Caco-2 (cell line): ENCODE results near the gene TRIM75. TPM values are rescaled to one million over a fixed set of nuclear protein-coding genes. Genes with fewer than 3 reads are reported as not detected.

Source experiments
- BruUV-seq: library from RNA; stranded (reverse); fragments of 400-500 nt; replicated peaks from 2 replicates; lab custom pipeline; 2021; lab: Mats Ljungman, UMichigan
- CTCF ChIA-PET: fragments of 300-600 bp; sonication (Branson Sonifier 250); formaldehyde crosslinking; loops from one replicate; lab custom pipeline; 2022; ENCODE audit warnings: antibody characterized with exemption; lab: Charles Lee
- POLR2A ChIA-PET: fragments of 300-600 bp; sonication (Branson Sonifier 250); formaldehyde crosslinking; loops from one replicate; lab custom pipeline; 2022; ENCODE audit warnings: antibody characterized with exemption; lab: Charles Lee
- DNase-seq, 2 experiments: peaks; one replicate each; pipeline versions ENCODE4 v3.0.0 to v3.0.0-alpha.2; 2020 to 2022
- H3K27me3 ChIP-seq: replicated peaks from 2 replicates; pipeline ENCODE4 v1.6.0; 2011; ENCODE audit warnings: low read length; ENCODE audit not compliant: control insufficient read depth, insufficient read depth
- H3K36me3 ChIP-seq: 2 replicates; pipeline ENCODE4 v1.5.1; 2011; ENCODE audit warnings: low read length; ENCODE audit not compliant: control insufficient read depth, insufficient read depth
- H3K4me1 ChIP-seq: fragments of 250-450 bp; sonication (Bioruptor Pico); 2 replicates; pipeline ENCODE4 v1.5.1; 2020; ENCODE audit warnings: mild to moderate bottlenecking
- H3K4me3 ChIP-seq: 2 replicates; pipeline ENCODE4 v1.5.1; 2011; ENCODE audit warnings: low read depth, mild to moderate bottlenecking, control low read depth, low read length
- H3K9me3 ChIP-seq: fragments of 250-450 bp; sonication (Bioruptor Pico); 2 replicates; pipeline ENCODE4 v1.5.1; 2020; ENCODE audit warnings: mild to moderate bottlenecking, moderate library complexity
- H3K27ac Mint-ChIP-seq: one replicate; pipeline ENCODE4 v1.8.0; 2022; ENCODE audit warnings: mixed read lengths; ENCODE audit not compliant: unreplicated experiment
- H3K27me3 Mint-ChIP-seq: one replicate; pipeline ENCODE4 v1.8.0; 2022; ENCODE audit warnings: mixed read lengths; ENCODE audit not compliant: insufficient read depth, unreplicated experiment
- H3K36me3 Mint-ChIP-seq: one replicate; pipeline ENCODE4 v1.8.0; 2022; ENCODE audit warnings: mild to moderate bottlenecking, mixed read lengths; ENCODE audit not compliant: insufficient read depth, unreplicated experiment
- H3K4me1 Mint-ChIP-seq: one replicate; pipeline ENCODE4 v1.8.0; 2022; ENCODE audit warnings: low read depth, mixed read lengths; ENCODE audit not compliant: unreplicated experiment
- H3K4me3 Mint-ChIP-seq: one replicate; pipeline ENCODE4 v1.8.0; 2022; ENCODE audit warnings: mild to moderate bottlenecking, moderate library complexity, mixed read lengths; ENCODE audit not compliant: unreplicated experiment
- H3K9me3 Mint-ChIP-seq: one replicate; pipeline ENCODE4 v1.8.0; 2022; ENCODE audit warnings: mixed read lengths; ENCODE audit not compliant: unreplicated experiment
- intact Hi-C: fragments of 100-400 bp; cut with micrococcal nuclease; formaldehyde crosslinking; loops from one replicate; pipeline ENCODE4 v1.10.0; 2022; ENCODE audit not compliant: unreplicated experiment
- total RNA-seq: library from RNA; stranded (reverse); gene quantifications from 2 replicates; pipeline ENCODE4 v1.2.3, GENCODE V29; 2022
- TF ChIP-seq, protein P1 (sequence below), 2 experiments: fragments of 200-600 bp in 1 of 2; IDR thresholded peaks; 1 replicate in 1 of 2; 2 replicates in 1 of 2; pipeline versions ENCODE4 v1.5.1 to v1.8.0; 2011 to 2022; ENCODE audit warnings: antibody characterized with exemption in 1 of 2, control low read depth in 1 of 2, inconsistent platforms in 1 of 2, low read depth in 1 of 2, low read length in 1 of 2, mild to moderate bottlenecking in 1 of 2, moderate library complexity in 1 of 2; ENCODE audit not compliant: insufficient read depth in 1 of 2, severe bottlenecking in 1 of 2, unreplicated experiment in 1 of 2

TRIM75 gene
- total RNA-seq, 1 experiment from 2014 or later: not detected

DNA sequence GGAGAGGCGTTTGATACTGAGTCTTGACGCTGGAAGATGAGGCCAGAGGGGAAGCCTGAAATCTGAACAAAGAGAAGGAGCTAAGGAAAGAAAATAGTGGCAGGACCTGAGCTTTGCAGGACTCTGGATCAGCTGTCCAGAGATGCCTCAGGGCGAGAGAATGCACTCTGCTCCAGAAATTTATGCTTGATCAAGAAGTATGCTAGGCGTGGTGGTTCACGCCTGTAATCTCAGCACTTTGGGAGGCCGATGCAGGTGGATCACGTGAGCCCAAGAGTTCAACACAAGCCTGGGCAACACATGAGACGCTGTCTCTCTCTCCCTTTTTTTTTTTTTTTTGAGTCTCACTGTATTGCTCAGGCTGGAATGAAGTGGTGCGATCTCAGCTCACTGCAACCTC is 1.9 kb downstream of the TRIM75 start:
- Histone ChIP-seq H3K9me3 (no peaks in the 10 kb centered on the region), H3K27me3 (no peaks in the 10 kb centered on the region), H3K4me1 (0 out of 2 replicates have a peak, but pooled peaks cover 4% of the 10 kb centered on the region), H3K4me3 (no peak overlapping the region), H3K36me3 (no peaks in the 10 kb centered on the region)
- Mint-ChIP-seq H3K36me3 (no peaks in the 10 kb centered on the region), H3K27me3 (peaks cover 2% of the 10 kb centered on the region), H3K9me3 (no peaks in the 10 kb centered on the region), H3K4me3 (no peak overlapping the region), H3K4me1 (no peaks in the 10 kb centered on the region), H3K27ac (no peak overlapping the region)
- no TSS peak for BruUV-seq
- CTCF ChIA-PET: no interaction called here
- no peak for DNase-seq
- POLR2A ChIA-PET: interaction anchor here (0.7 kb wide), 1 partner anchor 21 kb away, joined by 6 read pairs; no protein-coding TSS in a partner anchor
- TF ChIP-seq, protein P1, sequence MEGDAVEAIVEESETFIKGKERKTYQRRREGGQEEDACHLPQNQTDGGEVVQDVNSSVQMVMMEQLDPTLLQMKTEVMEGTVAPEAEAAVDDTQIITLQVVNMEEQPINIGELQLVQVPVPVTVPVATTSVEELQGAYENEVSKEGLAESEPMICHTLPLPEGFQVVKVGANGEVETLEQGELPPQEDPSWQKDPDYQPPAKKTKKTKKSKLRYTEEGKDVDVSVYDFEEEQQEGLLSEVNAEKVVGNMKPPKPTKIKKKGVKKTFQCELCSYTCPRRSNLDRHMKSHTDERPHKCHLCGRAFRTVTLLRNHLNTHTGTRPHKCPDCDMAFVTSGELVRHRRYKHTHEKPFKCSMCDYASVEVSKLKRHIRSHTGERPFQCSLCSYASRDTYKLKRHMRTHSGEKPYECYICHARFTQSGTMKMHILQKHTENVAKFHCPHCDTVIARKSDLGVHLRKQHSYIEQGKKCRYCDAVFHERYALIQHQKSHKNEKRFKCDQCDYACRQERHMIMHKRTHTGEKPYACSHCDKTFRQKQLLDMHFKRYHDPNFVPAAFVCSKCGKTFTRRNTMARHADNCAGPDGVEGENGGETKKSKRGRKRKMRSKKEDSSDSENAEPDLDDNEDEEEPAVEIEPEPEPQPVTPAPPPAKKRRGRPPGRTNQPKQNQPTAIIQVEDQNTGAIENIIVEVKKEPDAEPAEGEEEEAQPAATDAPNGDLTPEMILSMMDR (IDR thresholded peaks at IDR 0.05; ENCODE audit: insufficient read depth in 1 of 2, low read depth in 1 of 2, low read length in 1 of 2, severe bottlenecking in 1 of 2, unreplicated experiment in 1 of 2): no peak
- intact Hi-C loops: no loop called here

DNA sequence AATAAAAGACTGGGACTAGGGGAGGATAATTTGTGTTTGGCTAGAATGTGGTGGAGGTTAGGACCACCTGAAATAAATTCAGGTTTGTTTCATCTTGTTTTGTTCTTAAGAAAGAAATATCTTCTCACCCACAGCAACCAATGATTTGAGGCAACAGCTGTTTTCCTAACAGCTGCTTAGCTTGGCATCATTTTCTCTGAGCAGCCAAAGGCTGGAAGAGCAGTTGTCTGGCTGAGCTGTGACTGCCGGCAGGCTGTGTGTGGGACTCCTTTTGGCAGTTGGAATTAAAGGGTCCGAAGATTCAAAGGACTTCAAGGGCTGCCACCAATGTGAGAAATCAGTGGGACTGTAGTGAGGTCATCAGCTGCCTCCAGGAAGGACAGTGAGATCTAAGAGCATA is 5.0 kb downstream of the TRIM75 start:
- no peak overlapping the region for H3K4me3 ChIP-seq
- intact Hi-C loops: no loop called here
- Mint-ChIP-seq H3K27ac (no peak overlapping the region), H3K4me1 (no peaks in the 10 kb centered on the region), H3K4me3 (no peak overlapping the region), H3K36me3 (no peaks in the 10 kb centered on the region), H3K27me3 (peaks cover 2% of the 10 kb centered on the region), H3K9me3 (no peaks in the 10 kb centered on the region)
- BruUV-seq: no TSS peak
- POLR2A ChIA-PET: no interaction called here
- no peak for DNase-seq
- no peaks in the 10 kb centered on the region for H3K4me1 ChIP-seq
- no peaks in the 10 kb centered on the region for H3K9me3 ChIP-seq
- no peaks in the 10 kb centered on the region for H3K36me3 ChIP-seq
- H3K27me3 ChIP-seq: no peaks in the 10 kb centered on the region
- CTCF ChIA-PET: no interaction called here
- TF ChIP-seq, protein P1 (IDR thresholded peaks at IDR 0.05; ENCODE audit: insufficient read depth in 1 of 2, low read depth in 1 of 2, low read length in 1 of 2, severe bottlenecking in 1 of 2, unreplicated experiment in 1 of 2): no peak

DNA sequence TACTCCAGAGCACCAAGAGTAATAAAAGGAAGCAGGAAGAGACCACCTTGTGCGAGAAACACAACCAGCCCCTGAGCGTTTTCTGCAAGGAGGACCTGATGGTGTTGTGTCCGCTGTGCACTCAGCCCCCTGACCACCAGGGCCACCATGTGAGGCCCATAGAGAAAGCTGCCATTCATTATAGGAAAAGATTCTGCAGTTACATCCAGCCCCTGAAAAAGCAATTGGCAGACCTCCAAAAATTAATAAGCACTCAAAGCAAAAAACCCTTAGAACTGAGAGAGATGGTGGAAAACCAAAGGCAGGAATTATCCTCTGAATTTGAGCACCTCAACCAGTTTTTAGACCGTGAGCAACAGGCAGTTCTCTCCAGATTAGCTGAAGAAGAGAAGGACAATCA is 5.7 kb downstream of the TRIM75 start:
- Mint-ChIP-seq H3K27ac (no peak overlapping the region), H3K9me3 (no peaks in the 10 kb centered on the region), H3K4me1 (no peaks in the 10 kb centered on the region), H3K36me3 (no peaks in the 10 kb centered on the region), H3K4me3 (no peak overlapping the region), H3K27me3 (peaks cover 2% of the 10 kb centered on the region)
- H3K9me3 ChIP-seq: no peaks in the 10 kb centered on the region
- intact Hi-C loops: no loop called here
- no peaks in the 10 kb centered on the region for H3K27me3 ChIP-seq
- H3K4me3 ChIP-seq: no peak overlapping the region
- ChIA-PET CTCF (no interaction called here), POLR2A (no interaction called here)
- BruUV-seq: no TSS peak
- H3K4me1 ChIP-seq: no peaks in the 10 kb centered on the region
- no peaks in the 10 kb centered on the region for H3K36me3 ChIP-seq
- DNase-seq: no peak
- TF ChIP-seq, protein P1 (IDR thresholded peaks at IDR 0.05; ENCODE audit: insufficient read depth in 1 of 2, low read depth in 1 of 2, low read length in 1 of 2, severe bottlenecking in 1 of 2, unreplicated experiment in 1 of 2): no peak
